GM23338 (cell line): ENCODE results near the gene GNB1. TPM values are rescaled to one million over a fixed set of nuclear protein-coding genes. Genes with fewer than 3 reads are reported as not detected.

Experiments
- ATAC-seq: fragments of 200-7000 bp; cut with Tn5 transposase; 3 replicates; pipeline ENCODE4 v1.9.1; 2020
- DNase-seq: peaks from one replicate; pipeline ENCODE4 v3.0.0-alpha.2; 2015; ENCODE audit warnings: low spot score
- H2AFZ ChIP-seq: fragments of 200-600 bp; sonication (generic); 2 replicates; pipeline ENCODE4 v1.8.0; 2016; ENCODE audit warnings: antibody characterized with exemption, mild to moderate bottlenecking, moderate library complexity
- H3F3A ChIP-seq: fragments of 200-600 bp; sonication (generic); replicated peaks from 2 replicates; pipeline ENCODE4 v1.8.0; 2017; ENCODE audit warnings: antibody characterized with exemption, mixed run types, low read depth
- H3K27ac ChIP-seq: fragments of 200-600 bp; sonication (generic); 2 replicates; pipeline ENCODE4 v1.6.1; 2016; ENCODE audit warnings: low read depth
- H3K27me3 ChIP-seq: fragments of 200-600 bp; sonication (generic); 2 replicates; pipeline ENCODE4 v1.8.0; 2016; ENCODE audit warnings: mild to moderate bottlenecking, mixed run types, moderate library complexity; ENCODE audit not compliant: insufficient read depth
- H3K36me3 ChIP-seq: fragments of 200-600 bp; sonication (generic); 2 replicates; pipeline ENCODE4 v1.8.0; 2016; ENCODE audit warnings: mild to moderate bottlenecking; ENCODE audit not compliant: insufficient read depth
- H3K4me1 ChIP-seq: fragments of 200-600 bp; sonication (generic); 2 replicates; pipeline ENCODE4 v1.8.0; 2016; ENCODE audit warnings: mild to moderate bottlenecking, moderate library complexity; ENCODE audit not compliant: insufficient read depth
- H3K4me2 ChIP-seq: fragments of 200-600 bp; sonication (generic); 2 replicates; pipeline ENCODE4 v1.7.1; 2017; ENCODE audit warnings: mixed run types
- H3K4me3 ChIP-seq: fragments of 200-600 bp; sonication (generic); 2 replicates; pipeline ENCODE4 v1.6.1; 2016; ENCODE audit warnings: mixed run types
- H3K79me2 ChIP-seq: fragments of 200-600 bp; sonication (generic); replicated peaks from 2 replicates; pipeline ENCODE4 v1.8.0; 2017; ENCODE audit warnings: mild to moderate bottlenecking; ENCODE audit not compliant: insufficient read depth
- H3K9me2 ChIP-seq: fragments of 200-600 bp; sonication (generic); 2 replicates; pipeline ENCODE4 v1.8.0; 2017; ENCODE audit not compliant: insufficient read depth
- H4K20me1 ChIP-seq: fragments of 200-600 bp; sonication (generic); replicated peaks from 2 replicates; pipeline ENCODE4 v1.8.0; 2017; ENCODE audit warnings: mild to moderate bottlenecking; ENCODE audit not compliant: insufficient read depth
- H3K27ac Mint-ChIP-seq: 2 replicates; pipeline ENCODE4 v1.8.0; 2020; ENCODE audit warnings: inconsistent platforms, mild to moderate bottlenecking, moderate library complexity, mixed read lengths
- H3K27me3 Mint-ChIP-seq: 3 replicates; pipeline ENCODE4 v1.8.0; 2022; ENCODE audit warnings: low read depth, mild to moderate bottlenecking, moderate library complexity, mixed read lengths, inconsistent platforms; ENCODE audit not compliant: insufficient read depth, poor library complexity
- H3K36me3 Mint-ChIP-seq: 3 replicates; pipeline ENCODE4 v1.8.0; 2021; ENCODE audit warnings: low read depth, mild to moderate bottlenecking, inconsistent platforms, moderate library complexity, mixed read lengths
- H3K4me1 Mint-ChIP-seq: 3 replicates; pipeline ENCODE4 v1.8.0; 2020; ENCODE audit warnings: mild to moderate bottlenecking, inconsistent platforms, mixed read lengths
- H3K4me3 Mint-ChIP-seq: 3 replicates; pipeline ENCODE4 v1.8.0; 2021; ENCODE audit warnings: moderate library complexity, mild to moderate bottlenecking, inconsistent platforms, mixed read lengths
- H3K9me3 Mint-ChIP-seq: 3 replicates; pipeline ENCODE4 v1.8.0; 2020; ENCODE audit warnings: moderate library complexity, mild to moderate bottlenecking, inconsistent platforms, mixed read lengths
- CREB1 ChIP-seq: fragments of 250-450 bp; sonication (Bioruptor Pico); IDR thresholded peaks from 2 replicates; pipeline ENCODE4 v1.5.0; 2020; ENCODE audit warnings: low read depth, mild to moderate bottlenecking, moderate library complexity
- EZH2 ChIP-seq: fragments of 200-600 bp; sonication (generic); IDR thresholded peaks from one replicate; pipeline ENCODE4 v1.8.0; 2017; ENCODE audit warnings: antibody characterized with exemption, mild to moderate bottlenecking, low read depth; ENCODE audit not compliant: unreplicated experiment
- EZH2phosphoT487 ChIP-seq: fragments of 200-600 bp; sonication (generic); IDR thresholded peaks from one replicate; pipeline ENCODE4 v1.8.1; 2018; ENCODE audit warnings: antibody characterized with exemption; ENCODE audit not compliant: unreplicated experiment
- JUNB ChIP-seq: IDR thresholded peaks from one replicate; pipeline ENCODE4 v1.6.1; 2016; ENCODE audit warnings: antibody characterized with exemption; ENCODE audit not compliant: unreplicated experiment
- NANOG ChIP-seq: IDR thresholded peaks from 2 replicates; pipeline ENCODE4 v1.6.1; 2016; ENCODE audit warnings: antibody characterized with exemption, borderline replicate concordance
- POLR2AphosphoS5 ChIP-seq: IDR thresholded peaks from 2 replicates; pipeline ENCODE4 v1.6.1; 2016; ENCODE audit warnings: antibody characterized with exemption, low read depth
- STAT1 ChIP-seq: IDR thresholded peaks from one replicate; pipeline ENCODE4 v1.6.1; 2016; ENCODE audit warnings: antibody characterized with exemption; ENCODE audit not compliant: unreplicated experiment
- ZNF114 ChIP-seq: fragments of 250-450 bp; sonication (Bioruptor Pico); IDR thresholded peaks from 2 replicates; pipeline ENCODE4 v1.5.0; 2020; ENCODE audit warnings: mild to moderate bottlenecking, moderate library complexity
- ZNF331 ChIP-seq: fragments of 250-450 bp; sonication (Bioruptor Pico); IDR thresholded peaks from 2 replicates; pipeline ENCODE4 v1.5.0; 2020; ENCODE audit warnings: low read depth, mild to moderate bottlenecking, moderate library complexity
- ZNF462 ChIP-seq: fragments of 250-450 bp; sonication (Bioruptor Pico); IDR thresholded peaks from 2 replicates; pipeline ENCODE4 v1.5.0; 2020; ENCODE audit warnings: mild to moderate bottlenecking, moderate library complexity
- polyA plus RNA-seq: library from polyadenylated mRNA; unstranded; fragments of >200 nt; fragmentation: Nextera tagmentation; extraction: Ambion mirVana; gene quantifications from 2 replicates; pipeline ENCODE4 v1.2.1, GENCODE V29; 2016
- total RNA-seq: library from RNA; depleted of rRNA; stranded (reverse); fragments of >200 nt; shearing (Covaris generic); gene quantifications from 2 replicates; pipeline ENCODE4 v1.2.3, GENCODE V29; 2014
- TF ChIP-seq, protein P1 (sequence below), 2 experiments: fragments of 200-600 bp in 1 of 2; sonication (generic) in 1 of 2; conservative IDR thresholded peaks; 2 replicates each; pipeline versions ENCODE4 v1.5.1 to v1.6.1; 2016 to 2017; ENCODE audit warnings: antibody characterized with exemption in 2 of 2, low read depth in 2 of 2, mild to moderate bottlenecking in 2 of 2, moderate library complexity in 1 of 2
- TF ChIP-seq, protein P2 (sequence below): IDR thresholded peaks from one replicate; pipeline ENCODE4 v1.6.1; 2018; ENCODE audit warnings: antibody characterized with exemption; ENCODE audit not compliant: unreplicated experiment

Gene GNB1
- total and polyA plus RNA-seq, 2 experiments from 2014 or later: 65.4 to 138 TPM

- TF ChIP-seq, protein P1, sequence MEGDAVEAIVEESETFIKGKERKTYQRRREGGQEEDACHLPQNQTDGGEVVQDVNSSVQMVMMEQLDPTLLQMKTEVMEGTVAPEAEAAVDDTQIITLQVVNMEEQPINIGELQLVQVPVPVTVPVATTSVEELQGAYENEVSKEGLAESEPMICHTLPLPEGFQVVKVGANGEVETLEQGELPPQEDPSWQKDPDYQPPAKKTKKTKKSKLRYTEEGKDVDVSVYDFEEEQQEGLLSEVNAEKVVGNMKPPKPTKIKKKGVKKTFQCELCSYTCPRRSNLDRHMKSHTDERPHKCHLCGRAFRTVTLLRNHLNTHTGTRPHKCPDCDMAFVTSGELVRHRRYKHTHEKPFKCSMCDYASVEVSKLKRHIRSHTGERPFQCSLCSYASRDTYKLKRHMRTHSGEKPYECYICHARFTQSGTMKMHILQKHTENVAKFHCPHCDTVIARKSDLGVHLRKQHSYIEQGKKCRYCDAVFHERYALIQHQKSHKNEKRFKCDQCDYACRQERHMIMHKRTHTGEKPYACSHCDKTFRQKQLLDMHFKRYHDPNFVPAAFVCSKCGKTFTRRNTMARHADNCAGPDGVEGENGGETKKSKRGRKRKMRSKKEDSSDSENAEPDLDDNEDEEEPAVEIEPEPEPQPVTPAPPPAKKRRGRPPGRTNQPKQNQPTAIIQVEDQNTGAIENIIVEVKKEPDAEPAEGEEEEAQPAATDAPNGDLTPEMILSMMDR (conservative IDR thresholded peaks at IDR 0.05; ENCODE audit: low read depth in 2 of 2): no peak
- no peak for TF ChIP-seq ZNF462 (CRISPR knock-in tag)
Measured at GRCh38 chr1:1784933-1785332, 106.0 kb downstream of the GNB1 start (continued).

DNA sequence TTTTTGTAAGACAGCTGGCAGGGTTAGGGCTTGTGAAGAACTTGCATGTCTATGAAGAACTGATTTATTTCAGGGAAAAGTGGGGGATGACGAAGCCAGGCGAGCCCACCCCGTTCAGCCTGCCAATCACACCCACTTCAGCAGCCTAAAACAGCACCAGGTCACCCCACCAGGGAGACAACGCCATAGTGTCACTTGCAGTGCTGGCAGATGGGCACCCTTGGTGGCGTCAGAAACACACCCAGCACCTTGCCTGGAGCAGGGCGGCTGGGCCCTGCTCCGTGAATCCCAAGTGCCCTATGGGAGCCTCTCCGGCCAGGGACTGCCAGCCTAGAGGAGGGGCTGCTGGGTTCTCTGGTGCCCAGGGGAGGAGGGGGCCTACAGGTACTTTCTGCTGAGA is 107.6 kb downstream of the GNB1 start:
- Histone ChIP-seq H3K79me2 (no peaks in the 10 kb centered on the region), H3K27ac (peak overlapping the region; percentile 95; the same call in 1 of the 2 replicates), H3K4me1 (peaks cover 31% of the 10 kb centered on the region), H3K36me3 (peaks cover 30% of the 10 kb centered on the region), H3F3A (peaks cover 58% of the 10 kb centered on the region), H2AFZ (no peak overlapping the region), H3K4me2 (peak overlapping the region; percentile 95), H3K9me2 (no peaks in the 10 kb centered on the region), H4K20me1 (peaks cover 6% of the 10 kb centered on the region; the same call in 1 of the 2 replicates), H3K4me3 (peak overlapping the region; percentile 64), H3K27me3 (no peaks in the 10 kb centered on the region)
- no peaks in the 10 kb centered on the region for H3K9me3 Mint-ChIP-seq
- TF ChIP-seq NANOG (no peak), EZH2phosphoT487 (no peak), JUNB (no peak), ZNF114 (CRISPR knock-in tag) (no peak), POLR2AphosphoS5 (no peak), ZNF331 (CRISPR knock-in tag) (no peak), EZH2 (no peak), CREB1 (no peak), STAT1 (no peak)
- TF ChIP-seq, protein P1 (conservative IDR thresholded peaks at IDR 0.05; ENCODE audit: low read depth in 2 of 2): no peak
- TF ChIP-seq, protein P2, sequence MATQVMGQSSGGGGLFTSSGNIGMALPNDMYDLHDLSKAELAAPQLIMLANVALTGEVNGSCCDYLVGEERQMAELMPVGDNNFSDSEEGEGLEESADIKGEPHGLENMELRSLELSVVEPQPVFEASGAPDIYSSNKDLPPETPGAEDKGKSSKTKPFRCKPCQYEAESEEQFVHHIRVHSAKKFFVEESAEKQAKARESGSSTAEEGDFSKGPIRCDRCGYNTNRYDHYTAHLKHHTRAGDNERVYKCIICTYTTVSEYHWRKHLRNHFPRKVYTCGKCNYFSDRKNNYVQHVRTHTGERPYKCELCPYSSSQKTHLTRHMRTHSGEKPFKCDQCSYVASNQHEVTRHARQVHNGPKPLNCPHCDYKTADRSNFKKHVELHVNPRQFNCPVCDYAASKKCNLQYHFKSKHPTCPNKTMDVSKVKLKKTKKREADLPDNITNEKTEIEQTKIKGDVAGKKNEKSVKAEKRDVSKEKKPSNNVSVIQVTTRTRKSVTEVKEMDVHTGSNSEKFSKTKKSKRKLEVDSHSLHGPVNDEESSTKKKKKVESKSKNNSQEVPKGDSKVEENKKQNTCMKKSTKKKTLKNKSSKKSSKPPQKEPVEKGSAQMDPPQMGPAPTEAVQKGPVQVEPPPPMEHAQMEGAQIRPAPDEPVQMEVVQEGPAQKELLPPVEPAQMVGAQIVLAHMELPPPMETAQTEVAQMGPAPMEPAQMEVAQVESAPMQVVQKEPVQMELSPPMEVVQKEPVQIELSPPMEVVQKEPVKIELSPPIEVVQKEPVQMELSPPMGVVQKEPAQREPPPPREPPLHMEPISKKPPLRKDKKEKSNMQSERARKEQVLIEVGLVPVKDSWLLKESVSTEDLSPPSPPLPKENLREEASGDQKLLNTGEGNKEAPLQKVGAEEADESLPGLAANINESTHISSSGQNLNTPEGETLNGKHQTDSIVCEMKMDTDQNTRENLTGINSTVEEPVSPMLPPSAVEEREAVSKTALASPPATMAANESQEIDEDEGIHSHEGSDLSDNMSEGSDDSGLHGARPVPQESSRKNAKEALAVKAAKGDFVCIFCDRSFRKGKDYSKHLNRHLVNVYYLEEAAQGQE: no peak
- H3K4me3 Mint-ChIP-seq: peak overlapping the region; percentile 17; the same call in 2 of the 3 replicates
- H3K27ac Mint-ChIP-seq: no peak overlapping the region
- peaks cover 38% of the 10 kb centered on the region for H3K36me3 Mint-ChIP-seq
- H3K27me3 Mint-ChIP-seq: peaks cover 34% of the 10 kb centered on the region
- H3K4me1 Mint-ChIP-seq: peaks cover 39% of the 10 kb centered on the region
- ATAC-seq: no peak
- no peak for DNase-seq
